Endometrium (tissue), 2 donors: Measurements from ENCODE around the gene PIK3R3.
"Not testable (repeated sequence)": the region's sequence is repeated elsewhere in the genome, so short reads cannot be mapped to it uniquely, and the experiment has no call there.

Experiments
- FAIRE-seq: peaks from 2 replicates; lab custom pipeline; 2012; peaks lifted over from hg19 to GRCh38; lab: Jason Lieb, UNC
- donor health status: control.
- donor health status: control.

Gene PIK3R3

DNA sequence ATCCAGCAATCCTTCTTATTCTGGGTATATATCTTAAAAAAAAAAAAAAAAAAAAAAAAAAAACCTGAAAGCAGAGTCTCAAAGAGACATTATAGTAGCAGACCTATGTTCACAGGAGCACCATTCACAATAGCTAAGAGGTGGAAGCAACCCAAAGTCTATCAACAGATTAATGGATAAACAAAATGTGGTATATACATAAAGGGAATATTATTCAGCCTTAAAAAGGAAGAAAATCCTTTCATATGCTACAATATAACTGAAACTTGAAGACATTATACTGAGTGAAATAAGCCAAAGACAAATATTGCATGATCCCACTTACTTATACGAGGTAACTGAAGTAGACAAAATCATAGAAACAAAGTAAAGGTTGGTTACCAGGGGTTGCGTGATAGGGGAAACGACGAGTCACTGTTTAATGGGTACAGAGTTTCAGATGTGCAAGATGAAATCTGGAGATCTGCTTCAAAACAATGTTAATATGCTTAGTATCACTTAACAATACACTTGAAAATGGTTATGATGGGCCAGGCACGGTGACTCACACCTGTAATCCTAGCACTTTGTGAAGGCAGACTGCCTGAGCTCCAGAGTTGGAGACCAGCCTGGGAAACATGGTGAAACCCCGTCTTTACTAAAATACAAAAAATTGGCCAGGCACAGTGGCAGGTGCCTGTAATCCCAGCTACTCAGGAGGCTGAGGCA, 29.5 kb downstream of the PIK3R3 start:
- FAIRE-seq, result no peak

DNA sequence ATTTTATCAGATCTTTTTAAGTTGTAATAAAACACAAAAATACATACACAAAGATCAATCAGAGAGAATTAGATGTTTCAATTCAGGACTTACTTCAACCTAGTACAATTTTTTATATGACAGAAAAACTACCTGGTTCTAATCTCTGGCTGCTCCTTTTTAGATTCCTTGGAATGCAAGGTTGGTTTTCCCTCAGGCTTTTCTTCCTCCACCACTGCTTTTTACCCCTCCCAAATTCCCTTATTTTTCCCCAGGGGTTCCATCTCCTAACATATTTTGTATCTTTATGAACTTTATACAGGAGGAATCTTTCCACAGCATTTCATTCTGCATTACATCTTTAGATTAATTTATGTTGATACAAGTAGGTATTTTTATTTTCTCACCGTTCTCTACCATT, 33.2 kb downstream of the PIK3R3 start:
- FAIRE-seq, result no peak

DNA sequence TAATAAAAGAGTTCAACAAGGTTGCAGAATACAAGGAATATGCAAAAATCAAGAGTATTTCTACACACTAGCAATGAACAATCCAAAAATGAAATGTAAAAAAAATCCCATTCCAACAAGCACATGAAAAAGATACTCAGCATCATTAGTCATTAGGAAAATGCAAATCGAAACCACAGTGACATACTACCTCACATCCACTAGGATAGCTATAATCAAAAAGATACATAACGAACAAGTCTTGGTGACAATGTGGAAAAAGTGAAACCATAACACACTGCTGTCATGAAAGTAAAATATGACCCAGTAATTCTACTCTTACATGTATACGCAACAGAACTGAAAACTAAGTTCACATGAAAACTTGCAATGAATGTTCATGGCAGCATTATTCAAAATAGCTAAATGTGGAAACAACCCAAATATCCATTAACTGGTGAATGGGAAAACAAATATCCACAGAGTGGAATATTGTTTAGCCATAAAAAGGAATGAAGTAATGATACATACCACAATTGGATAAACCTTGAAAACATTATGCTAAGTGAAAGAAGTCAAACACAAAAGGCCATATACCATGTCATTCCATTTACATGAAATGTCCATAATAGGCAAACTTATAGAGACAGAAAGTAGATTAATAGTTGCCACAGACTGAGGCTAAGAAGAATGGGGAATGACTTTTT, 34.3 kb downstream of the PIK3R3 start:
- FAIRE-seq, result no peak

DNA sequence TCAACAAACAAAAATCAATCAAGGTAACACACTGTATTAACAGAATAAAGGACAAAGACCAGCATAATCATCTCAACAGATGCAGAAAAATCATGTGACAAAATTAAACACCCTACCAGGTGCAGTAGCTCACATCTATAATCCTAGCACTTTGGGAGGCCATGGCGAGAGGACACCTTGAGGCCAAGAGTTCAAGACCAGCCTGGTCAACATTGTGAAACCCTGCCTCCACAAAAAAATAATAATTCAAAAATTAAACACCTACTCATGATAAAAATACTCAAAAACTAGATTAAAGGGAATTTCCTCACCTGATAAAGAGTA, 35.3 kb downstream of the PIK3R3 start:
- FAIRE-seq, result no peak

DNA sequence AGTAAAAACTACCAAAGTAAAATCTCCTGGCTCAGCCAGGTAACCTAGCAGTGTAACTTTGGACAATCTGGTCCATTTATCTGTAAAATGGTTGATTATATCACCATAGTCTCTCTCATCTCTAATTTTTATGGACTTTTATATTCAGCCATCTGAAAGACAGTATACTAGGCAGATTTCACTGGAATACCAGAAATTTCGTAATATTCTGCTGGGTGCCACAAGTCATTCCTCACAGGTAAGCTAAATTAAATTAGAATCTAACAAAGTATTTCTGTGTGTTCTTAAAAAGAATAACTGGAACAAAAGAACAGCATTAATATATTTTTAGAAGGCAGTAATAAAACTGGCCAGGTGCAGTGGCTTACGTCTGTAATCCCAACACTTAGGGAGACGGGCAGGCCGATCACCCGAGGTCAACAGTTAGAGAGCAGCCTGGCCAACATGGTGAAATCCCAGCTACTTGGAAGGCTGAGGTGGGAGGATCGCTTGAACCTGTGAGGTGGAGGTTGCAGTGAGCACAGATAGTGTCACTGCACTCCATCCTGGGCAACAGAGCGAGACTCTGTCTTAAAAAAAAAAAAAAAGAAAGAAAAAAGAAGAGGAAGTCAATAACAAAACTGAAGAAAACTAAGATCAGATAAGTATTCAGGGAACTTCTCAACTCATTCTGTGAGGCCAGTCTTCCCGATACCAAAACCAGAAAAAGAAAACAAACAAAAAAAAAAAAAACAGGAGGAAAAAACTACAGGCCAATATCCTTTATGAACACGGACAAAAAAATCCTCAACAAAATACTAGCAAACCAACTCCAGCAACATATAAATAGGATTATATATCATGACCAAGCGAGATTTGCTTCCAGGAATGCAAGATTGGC, 35.9 kb downstream of the PIK3R3 start:
- FAIRE-seq, result no peak

DNA sequence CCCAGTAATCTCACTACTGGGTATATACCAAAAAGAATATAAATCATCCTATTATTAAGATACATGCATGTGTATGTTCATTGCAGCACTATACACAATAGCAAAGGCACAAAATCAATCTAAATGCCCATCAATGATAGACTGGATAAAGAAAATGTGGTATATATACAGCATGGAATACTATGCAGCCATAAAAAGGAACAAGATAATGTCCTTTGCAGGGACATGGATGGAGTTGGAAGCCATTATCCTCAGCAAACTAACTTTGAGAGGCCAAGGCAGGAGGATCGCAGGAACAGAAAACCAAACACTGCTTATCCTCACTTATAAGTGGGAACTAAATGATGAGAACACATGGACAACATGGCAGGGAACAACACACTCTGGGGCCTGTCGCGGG, 37.3 kb downstream of the PIK3R3 start:
- not testable (repeated sequence) for FAIRE-seq

DNA sequence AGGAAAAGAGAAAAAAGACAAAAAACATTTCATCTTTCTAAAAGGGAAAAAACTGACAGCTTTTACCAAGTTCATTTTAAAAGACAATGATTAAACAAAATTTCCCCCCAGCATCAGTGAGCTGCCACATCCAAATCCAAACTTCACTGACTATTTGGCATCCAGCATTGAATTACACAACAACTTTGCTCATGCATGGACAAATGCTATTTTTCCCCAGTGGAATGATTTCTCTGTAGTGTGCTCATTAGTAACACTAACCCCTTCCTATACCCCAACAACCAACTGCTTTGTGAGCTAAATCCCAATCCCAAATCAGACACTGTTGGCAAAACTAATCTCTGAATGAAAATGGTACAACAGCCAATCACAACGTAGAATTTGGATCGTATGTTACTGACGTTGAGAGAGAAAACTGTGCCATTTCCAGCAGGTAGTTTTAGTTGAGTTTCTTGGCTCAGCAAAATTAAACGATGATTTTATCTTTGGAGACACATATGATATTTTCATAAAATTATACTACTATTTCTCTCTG, 37.9 kb downstream of the PIK3R3 start:
- no peak for FAIRE-seq

DNA sequence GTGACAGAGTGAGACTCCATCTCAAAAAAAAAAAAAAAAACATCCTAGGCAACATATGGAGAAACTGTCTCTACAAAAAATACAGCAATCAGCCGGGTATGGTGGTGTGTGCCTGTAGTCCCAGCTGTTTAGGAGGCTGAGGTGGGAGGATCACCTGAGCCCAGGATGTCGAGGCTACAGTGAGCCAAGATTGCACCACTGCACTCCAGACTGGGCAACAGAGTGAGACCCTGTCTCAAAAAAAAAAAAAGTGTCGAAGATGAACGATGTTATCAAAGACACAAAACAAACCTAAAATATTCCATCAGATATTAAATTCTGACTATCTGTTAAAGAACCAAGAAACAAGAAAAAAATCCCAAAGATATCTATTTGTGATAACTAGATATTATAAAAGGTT, 38.6 kb downstream of the PIK3R3 start:
- not testable (repeated sequence) for FAIRE-seq

DNA sequence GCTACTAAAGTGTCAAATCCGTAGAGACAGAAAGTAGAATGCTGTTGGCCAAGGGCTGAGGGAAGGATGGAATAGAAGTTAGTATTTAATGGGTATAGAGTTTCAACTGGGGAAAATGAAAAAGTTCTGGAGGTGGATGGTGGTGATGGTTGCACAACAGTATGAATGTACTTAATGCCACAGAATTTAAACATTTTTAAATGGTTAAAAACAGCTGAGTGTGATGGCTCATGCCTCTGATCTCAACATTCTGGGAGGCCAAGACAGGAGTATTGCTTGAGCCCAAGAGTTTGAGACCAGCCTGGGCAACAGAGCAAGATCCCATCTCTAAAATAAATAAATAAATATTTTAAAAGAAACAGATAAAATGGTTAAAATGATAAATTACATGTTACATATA, 44.5 kb downstream of the PIK3R3 start:
- FAIRE-seq, result no peak

DNA sequence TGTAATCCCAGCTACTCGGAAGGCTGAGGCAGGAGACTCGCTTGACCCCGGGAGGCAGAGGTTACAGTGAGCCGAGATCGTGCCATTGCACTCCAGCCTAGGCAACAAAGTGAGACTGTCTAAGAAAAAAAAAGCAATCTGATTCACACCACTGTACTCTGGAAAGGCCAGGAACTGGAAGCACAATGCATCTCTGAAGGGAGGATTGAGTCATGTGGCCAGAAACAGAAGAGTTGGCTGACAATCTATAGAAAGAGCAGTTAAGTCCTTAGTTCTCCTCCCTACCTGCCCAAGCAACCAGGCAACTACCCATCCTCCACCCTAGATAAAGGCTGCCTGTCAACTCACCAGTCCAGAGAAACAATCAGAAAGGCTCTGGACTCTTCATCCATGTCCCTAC, 45.9 kb downstream of the PIK3R3 start:
- FAIRE-seq, result no peak

DNA sequence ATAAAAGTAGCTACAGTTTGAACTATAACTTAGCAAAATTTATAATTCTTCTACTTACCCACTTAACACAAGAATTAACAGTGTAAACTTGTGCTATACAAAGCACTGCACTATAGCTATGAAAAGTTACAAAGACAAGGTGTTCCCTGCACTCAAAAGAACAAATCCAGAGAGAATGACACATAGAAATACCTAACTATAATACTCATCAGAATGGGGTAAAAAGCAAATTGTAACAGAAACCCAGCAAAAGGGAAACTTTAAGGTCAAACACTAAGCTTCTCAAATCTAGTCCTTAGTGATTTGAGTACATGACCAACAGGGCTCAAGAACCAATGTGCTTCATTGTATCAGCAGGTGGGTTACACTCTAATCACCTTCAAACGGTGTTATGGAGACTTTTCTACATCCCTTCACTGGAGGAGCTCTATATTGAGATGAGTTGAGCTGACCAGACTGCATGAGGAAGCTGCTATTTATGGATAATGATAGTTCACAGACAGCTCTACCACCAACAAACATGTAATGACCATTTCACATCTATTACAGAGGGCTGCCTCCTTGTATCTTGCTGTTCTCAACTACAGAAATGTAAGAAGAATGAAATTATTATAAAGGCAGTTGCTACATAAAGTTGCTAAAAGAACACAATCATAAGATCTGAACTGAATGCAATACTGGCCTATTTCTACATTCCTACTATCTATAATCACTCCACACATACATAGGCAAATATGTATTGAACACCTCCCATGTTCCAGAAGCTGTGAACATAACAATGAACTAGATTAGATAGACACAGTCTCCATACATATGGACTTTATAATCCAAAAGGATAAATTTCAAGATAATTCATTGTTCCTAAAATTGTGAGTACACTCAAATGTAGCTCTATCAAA, 47.6 kb downstream of the PIK3R3 start:
- no peak for FAIRE-seq

DNA sequence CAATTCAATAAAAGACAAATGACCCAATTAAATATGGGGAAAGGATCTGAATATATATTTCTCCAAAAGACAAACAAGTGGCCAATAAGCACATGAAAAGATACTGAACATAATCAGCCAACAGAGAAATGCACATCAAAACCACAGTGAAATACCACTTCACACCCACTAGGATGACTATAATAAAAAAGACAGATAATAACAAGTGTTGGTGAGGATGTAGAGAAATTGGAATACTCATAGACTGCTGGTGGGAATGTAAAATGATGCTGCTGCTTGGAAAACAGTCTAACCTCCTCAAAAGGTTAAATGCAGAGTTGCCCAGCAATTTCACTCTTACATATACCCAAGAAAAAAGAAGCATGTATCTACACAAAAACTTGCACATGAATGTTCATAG, 48.9 kb downstream of the PIK3R3 start:
- no peak for FAIRE-seq

DNA sequence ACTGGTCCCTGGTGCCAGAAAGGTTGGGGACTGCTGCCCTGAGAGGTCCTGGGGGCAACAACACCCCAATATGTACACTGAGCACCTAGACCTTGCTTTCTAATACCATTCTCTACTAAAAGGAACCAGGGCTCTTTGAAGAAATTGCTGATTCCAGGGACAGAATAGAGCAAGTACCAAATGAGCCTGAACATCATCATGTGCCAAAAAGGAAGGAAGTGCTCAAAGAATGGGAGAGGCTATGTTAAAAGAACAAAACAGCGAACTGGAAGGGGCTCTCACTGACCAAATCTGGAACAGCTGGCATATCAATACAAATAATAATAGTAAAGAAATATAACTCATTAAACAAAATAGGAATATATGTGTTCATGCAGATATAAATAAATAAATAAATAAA, 50.8 kb downstream of the PIK3R3 start:
- no peak for FAIRE-seq

DNA sequence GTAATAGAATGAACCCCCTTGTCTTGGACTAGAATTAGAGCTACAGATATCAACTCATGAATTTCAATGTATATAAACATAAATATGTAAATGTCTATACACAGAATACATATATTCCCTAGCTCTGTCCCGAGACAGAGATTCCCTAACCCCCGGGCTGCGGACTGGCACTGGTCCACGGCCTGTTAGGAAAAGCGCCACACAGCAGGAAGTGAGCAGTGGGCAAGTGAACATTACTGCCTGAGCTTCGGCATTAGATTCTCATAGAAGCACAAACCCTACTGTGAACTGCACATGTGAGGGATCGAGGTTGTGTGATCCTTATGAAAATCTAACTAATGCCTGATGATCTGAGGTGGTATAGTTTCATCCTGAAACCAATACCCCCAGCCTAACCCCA, 51.2 kb downstream of the PIK3R3 start:
- no peak for FAIRE-seq

DNA sequence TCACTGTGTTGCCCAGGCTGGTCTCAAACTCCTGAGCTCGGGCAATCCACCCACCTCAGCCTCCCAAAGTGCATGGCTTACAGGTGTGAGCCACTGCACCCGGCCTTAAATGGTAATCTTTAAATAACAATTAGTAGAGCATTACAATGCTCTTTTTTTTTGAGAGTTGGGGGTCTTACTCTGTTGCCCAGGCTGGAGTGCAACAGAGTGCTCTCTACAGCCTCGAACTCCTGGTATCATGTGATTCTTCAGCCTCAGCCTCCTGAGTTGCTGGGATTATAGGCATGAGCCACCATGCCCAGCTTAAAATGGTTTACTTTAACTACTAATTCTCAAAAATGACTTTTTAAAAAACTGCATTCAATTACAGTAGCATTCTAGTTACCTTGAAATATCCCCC, 52.2 kb downstream of the PIK3R3 start:
- FAIRE-seq, result no peak

DNA sequence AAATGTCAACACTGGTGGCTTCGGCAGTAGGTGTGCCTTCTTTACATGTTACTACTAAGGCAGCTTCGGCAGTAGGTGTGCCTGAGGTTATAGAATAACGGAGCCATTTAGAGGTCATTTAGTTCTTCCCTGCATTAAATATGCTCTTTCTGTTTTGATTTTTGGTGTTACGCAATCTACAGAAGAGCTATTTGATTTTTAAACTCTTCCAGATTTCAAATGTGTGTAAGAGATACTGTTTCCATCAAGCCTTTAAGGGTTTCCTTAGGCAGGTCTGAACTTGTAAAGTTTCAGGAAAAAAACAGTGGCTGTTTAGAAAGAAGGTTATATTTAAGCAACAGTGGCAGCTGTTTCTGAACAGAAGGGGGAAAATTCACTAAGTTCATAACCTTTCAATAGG, 54.8 kb downstream of the PIK3R3 start:
- no peak for FAIRE-seq

DNA sequence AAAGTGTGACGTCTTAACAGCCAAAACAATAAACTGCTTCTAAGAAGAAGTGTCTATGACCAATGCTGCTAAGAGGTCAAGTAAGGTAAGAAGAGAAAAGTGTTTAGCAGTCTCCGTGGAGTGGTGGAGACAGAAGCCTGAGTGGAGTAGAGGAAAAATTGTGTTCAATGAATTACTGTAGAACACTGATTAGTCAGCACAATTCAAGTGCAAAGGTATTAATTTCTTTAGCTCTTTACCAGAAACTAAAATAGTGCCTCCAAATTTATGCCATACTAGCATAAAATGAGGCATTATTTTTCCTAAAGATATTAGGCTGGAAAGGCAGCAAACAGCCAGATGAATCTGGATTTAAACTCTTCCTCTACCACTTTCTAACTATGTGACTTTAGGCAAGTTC, 56.1 kb downstream of the PIK3R3 start:
- no peak for FAIRE-seq

DNA sequence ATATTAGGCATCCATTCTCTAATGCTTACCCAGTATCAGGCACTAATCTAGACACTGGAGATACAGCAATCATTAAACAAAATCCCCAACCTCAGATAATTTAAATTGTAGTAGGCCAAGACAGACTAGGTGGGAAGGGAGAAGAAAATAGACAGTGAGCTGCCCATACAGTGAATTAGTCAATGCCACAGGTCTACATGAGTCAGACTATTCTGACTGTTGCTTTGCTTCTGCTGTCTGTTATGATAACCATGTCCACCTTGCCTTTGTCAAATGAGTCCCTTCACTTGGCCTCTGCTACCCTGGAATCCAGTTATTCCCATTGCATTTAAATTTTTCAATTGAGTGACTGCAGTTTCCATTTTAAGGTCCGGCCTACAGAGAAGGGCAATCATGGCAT, 59.5 kb downstream of the PIK3R3 start:
- no peak for FAIRE-seq

DNA sequence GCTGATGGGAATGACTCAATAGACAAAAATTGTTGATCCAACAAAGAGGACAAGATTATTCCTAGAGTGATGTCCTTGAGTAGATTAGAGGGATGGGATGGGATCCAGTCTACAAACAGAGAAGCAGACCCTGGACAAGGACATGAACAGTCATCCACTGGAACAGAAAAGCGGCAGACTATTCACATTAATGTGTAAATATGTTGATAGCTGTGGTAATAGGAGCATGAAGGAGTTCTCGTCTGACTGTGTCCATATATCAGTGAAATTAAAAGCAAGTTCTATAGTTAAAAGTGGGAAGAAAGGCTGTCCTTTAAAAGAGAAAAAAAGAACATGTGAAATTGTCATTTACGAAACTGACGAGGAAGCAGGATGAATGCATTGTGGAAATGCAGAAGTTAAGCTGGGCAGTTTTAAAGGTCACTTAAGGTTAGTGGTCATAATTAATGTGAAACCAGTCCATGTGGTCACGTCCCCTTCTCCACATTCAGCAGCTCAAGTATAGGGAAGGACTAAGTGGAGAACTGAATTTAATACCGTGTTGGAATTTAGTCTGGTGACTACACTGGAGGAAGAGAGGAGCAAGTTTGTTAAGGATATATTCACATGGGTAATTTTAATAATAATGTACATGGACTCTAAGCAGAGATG, 62.1 kb downstream of the PIK3R3 start:
- FAIRE-seq, result no peak

DNA sequence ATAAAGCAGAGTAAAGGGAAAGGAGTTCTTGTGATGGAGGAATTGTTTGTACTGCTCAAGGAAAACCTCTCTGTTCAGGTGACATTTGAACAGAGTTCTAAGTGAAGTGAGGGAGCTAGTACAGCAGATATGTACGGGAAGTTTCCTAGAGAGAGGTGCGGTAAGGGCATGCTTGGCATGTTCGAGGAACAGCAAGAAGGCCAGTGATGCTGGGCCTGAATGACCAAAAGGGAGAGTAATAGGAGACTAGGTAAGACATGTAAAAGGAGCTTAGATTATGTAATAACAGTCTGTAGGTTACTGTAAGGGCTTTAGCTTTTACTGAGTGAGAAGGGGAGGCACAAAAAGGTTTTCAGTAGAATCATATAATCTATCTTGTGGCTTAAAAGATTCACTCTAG, 63.9 kb downstream of the PIK3R3 start:
- FAIRE-seq, result no peak

DNA sequence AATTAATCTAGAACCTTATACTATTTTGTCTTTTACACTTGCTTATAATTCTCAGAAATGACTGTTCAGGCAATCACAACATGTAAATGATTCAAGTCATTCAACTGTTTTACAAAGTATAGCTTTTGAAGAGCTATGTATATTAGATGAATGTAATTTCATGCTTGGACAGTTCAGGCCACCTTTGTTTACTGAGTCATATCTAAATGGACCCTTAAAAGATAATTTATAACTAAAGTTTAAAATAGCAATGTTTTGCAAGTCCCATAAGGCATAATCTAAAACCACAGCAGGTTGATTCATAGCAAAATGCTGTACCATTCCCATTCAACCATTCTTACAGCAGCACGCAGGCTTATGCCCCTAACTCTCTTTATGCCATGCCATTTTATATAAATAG, 64.8 kb downstream of the PIK3R3 start:
- FAIRE-seq, result no peak
